H1 (cell line): ENCODE data around the gene ECE2. TPM values are rescaled to one million over a fixed set of nuclear protein-coding genes. Genes with fewer than 3 reads are reported as not detected.

Source experiments
- CTCF ChIA-PET: fragments of 300-600 bp; sonication (Branson Sonifier 250); formaldehyde crosslinking; loops from one replicate; lab custom pipeline; 2021; ENCODE audit not compliant: partially characterized antibody; lab: Charles Lee
- POLR2A ChIA-PET: fragments of 300-600 bp; sonication (Branson Sonifier 250); formaldehyde crosslinking; loops from one replicate; lab custom pipeline; 2021; ENCODE audit warnings: inconsistent platforms; ENCODE audit not compliant: partially characterized antibody; lab: Charles Lee
- DNase-seq, 2 experiments: peaks; one replicate each; pipeline versions ENCODE4 v3.0.0 to v3.0.0-alpha.2; 2010 to 2022; ENCODE audit warnings: low spot score in 2 of 2, low read depth in 1 of 2, mixed read lengths in 1 of 2
- FAIRE-seq: peaks from 2 replicates; lab custom pipeline; 2011; peaks lifted over from hg19 to GRCh38; lab: Jason Lieb, UNC
- H2AFZ ChIP-seq: 2 replicates; pipeline ENCODE4 v1.8.1; 2012; ENCODE audit warnings: low read length, inconsistent platforms
- H2AK5ac ChIP-seq: 2 replicates; pipeline ENCODE4 v1.6.1; 2013; ENCODE audit warnings: low read depth, low read length
- H2BK120ac ChIP-seq: replicated peaks from 2 replicates; pipeline ENCODE3; 2013; ENCODE audit warnings: low read depth, low read length, inconsistent platforms
- H2BK12ac ChIP-seq: 2 replicates; pipeline ENCODE4 v1.6.1; 2013; ENCODE audit warnings: low read depth, low read length
- H2BK15ac ChIP-seq: 2 replicates; pipeline ENCODE4 v1.6.1; 2013; ENCODE audit warnings: low read length
- H2BK20ac ChIP-seq: 2 replicates; pipeline ENCODE4 v1.6.1; 2013; ENCODE audit warnings: low read length
- H2BK5ac ChIP-seq: 2 replicates; pipeline ENCODE4 v1.6.1; 2013; ENCODE audit warnings: low read depth, low read length
- H3K14ac ChIP-seq: 2 replicates; pipeline ENCODE4 v1.6.1; 2013; ENCODE audit warnings: inconsistent platforms; ENCODE audit not compliant: insufficient read length
- H3K18ac ChIP-seq: 2 replicates; pipeline ENCODE4 v1.6.1; 2013; ENCODE audit warnings: low read length; ENCODE audit errors: extremely low read depth
- H3K23ac ChIP-seq: 2 replicates; pipeline ENCODE4 v1.6.1; 2013; ENCODE audit warnings: inconsistent platforms; ENCODE audit not compliant: insufficient read length
- H3K23me2 ChIP-seq: 2 replicates; pipeline ENCODE4 v1.6.1; 2013; ENCODE audit warnings: low read depth, low read length
- H3K27ac ChIP-seq: 2 replicates; pipeline ENCODE4 v1.6.1; 2011; ENCODE audit warnings: low read depth, low read length, inconsistent platforms
- H3K27me3 ChIP-seq, 4 experiments: replicated peaks in 1 of 4; 1 replicate in 1 of 4; 2 replicates in 3 of 4; pipeline versions ENCODE4 v1.6.1 to v1.8.1; 2011 to 2013; ENCODE audit warnings: low read length in 3 of 4, mild to moderate bottlenecking in 3 of 4, inconsistent platforms in 2 of 4, mixed read lengths in 2 of 4, moderate library complexity in 1 of 4; ENCODE audit not compliant: control insufficient read depth in 3 of 4, insufficient read depth in 3 of 4; ENCODE audit errors: extremely low read depth in 1 of 4
- H3K36me3 ChIP-seq, 4 experiments: 2 replicates each; pipeline versions ENCODE4 v1.6.1 to v1.8.1; 2011 to 2013; ENCODE audit warnings: mild to moderate bottlenecking in 4 of 4, low read length in 3 of 4, moderate library complexity in 2 of 4, control low read depth in 1 of 4, inconsistent platforms in 1 of 4; ENCODE audit not compliant: insufficient read depth in 4 of 4, control insufficient read depth in 2 of 4
- H3K4ac ChIP-seq: replicated peaks from 2 replicates; pipeline ENCODE3; 2013; ENCODE audit warnings: low read length, low read depth, mixed read lengths, inconsistent platforms; ENCODE audit not compliant: insufficient read length
- H3K4me1 ChIP-seq, 4 experiments: replicated peaks in 1 of 4; 1 replicate in 1 of 4; 2 replicates in 3 of 4; pipeline versions ENCODE4 v1.6.1 to v1.8.1; 2011 to 2013; ENCODE audit warnings: low read length in 3 of 4, inconsistent platforms in 2 of 4, mixed read lengths in 1 of 4; ENCODE audit not compliant: insufficient read depth in 4 of 4, control insufficient read depth in 3 of 4
- H3K4me2 ChIP-seq, 2 experiments: 2 replicates each; pipeline versions ENCODE4 v1.6.1 to v1.8.1; 2011 to 2013; ENCODE audit warnings: low read depth in 2 of 2, low read length in 2 of 2, control low read depth in 1 of 2, inconsistent platforms in 1 of 2, mild to moderate bottlenecking in 1 of 2; ENCODE audit not compliant: insufficient read depth in 1 of 2
- H3K4me3 ChIP-seq, 4 experiments: fragments of 200-600, 300-600 bp in 1 of 4; sonication (generic), shearing (Covaris generic), sonication (Bioruptor Twin) in 1 of 4; 2 replicates each; pipeline versions ENCODE4 v1.5.1 to v1.8.1; 2011 to 2016; ENCODE audit warnings: low read length in 4 of 4, low read depth in 3 of 4, control low read depth in 2 of 4, inconsistent platforms in 2 of 4, mild to moderate bottlenecking in 2 of 4, mixed read lengths in 1 of 4, moderate library complexity in 1 of 4; ENCODE audit not compliant: insufficient read depth in 2 of 4; ENCODE audit errors: extremely low read depth in 1 of 4
- H3K56ac ChIP-seq: replicated peaks from 2 replicates; pipeline ENCODE3; 2013; ENCODE audit warnings: low read depth, mild to moderate bottlenecking, mixed read lengths, low read length, inconsistent platforms; ENCODE audit not compliant: insufficient read length
- H3K79me1 ChIP-seq: 2 replicates; pipeline ENCODE4 v1.6.1; 2013; ENCODE audit warnings: low read depth, low read length, control low read depth
- H3K79me2 ChIP-seq, 2 experiments: 2 replicates each; pipeline versions ENCODE4 v1.6.1 to v1.8.1; 2012 to 2013; ENCODE audit warnings: low read length in 2 of 2, mild to moderate bottlenecking in 2 of 2, inconsistent platforms in 1 of 2; ENCODE audit not compliant: insufficient read depth in 2 of 2, control insufficient read depth in 1 of 2
- H3K9ac ChIP-seq, 4 experiments: replicated peaks in 1 of 4; 1 replicate in 1 of 4; 2 replicates in 3 of 4; pipeline versions ENCODE4 v1.6.1 to v1.8.1; 2011 to 2013; ENCODE audit warnings: low read depth in 3 of 4, low read length in 3 of 4, control low read depth in 2 of 4, mild to moderate bottlenecking in 2 of 4, moderate library complexity in 2 of 4, inconsistent platforms in 1 of 4; ENCODE audit errors: extremely low read depth in 1 of 4
- H3K9me3 ChIP-seq, 2 experiments: 2 replicates each; pipeline versions ENCODE4 v1.6.1 to v1.8.1; 2012 to 2013; ENCODE audit warnings: mild to moderate bottlenecking in 2 of 2, moderate library complexity in 2 of 2, control low read depth in 1 of 2, inconsistent platforms in 1 of 2, low read depth in 1 of 2, low read length in 1 of 2, mixed read lengths in 1 of 2; ENCODE audit not compliant: insufficient read depth in 2 of 2
- H4K20me1 ChIP-seq, 2 experiments: replicated peaks in 1 of 2; 2 replicates each; pipeline versions ENCODE3 to v1.8.1; 2011 to 2013; ENCODE audit warnings: inconsistent platforms in 2 of 2, low read length in 2 of 2, mild to moderate bottlenecking in 1 of 2; ENCODE audit not compliant: insufficient read depth in 2 of 2, control insufficient read depth in 1 of 2
- H4K5ac ChIP-seq: 2 replicates; pipeline ENCODE4 v1.6.1; 2013; ENCODE audit warnings: low read length, low read depth, mixed read lengths, inconsistent platforms; ENCODE audit not compliant: insufficient read length
- H4K8ac ChIP-seq: 2 replicates; pipeline ENCODE4 v1.8.0; 2013; ENCODE audit warnings: mild to moderate bottlenecking, moderate library complexity, low read length, inconsistent platforms; ENCODE audit not compliant: insufficient read depth; ENCODE audit errors: extremely low read depth
- H4K91ac ChIP-seq: replicated peaks from 2 replicates; pipeline ENCODE3; 2013; ENCODE audit warnings: low read length, mixed read lengths, inconsistent platforms; ENCODE audit not compliant: insufficient read length
- CHD1 ChIP-seq: IDR thresholded peaks from 2 replicates; pipeline ENCODE4 v1.6.1; 2012; ENCODE audit warnings: low read depth, low read length, improper control_type of control experiment
- HDAC6 ChIP-seq: IDR thresholded peaks from one replicate; pipeline ENCODE4 v1.7.1; 2012; ENCODE audit warnings: low read depth, mild to moderate bottlenecking, inconsistent platforms, low read length, moderate library complexity
- WGBS, 2 experiments: shearing (Covaris generic) in 1 of 2; methylation state at CpG; one replicate each; pipeline versions ENCODE4 v1.1.6 to v1.1.7; 2013 to 2015; ENCODE audit warnings: low lambda C conversion rate in 2 of 2, mixed read lengths in 2 of 2, inconsistent platforms in 1 of 2, low coverage in 1 of 2, missing lambda C conversion rate in 1 of 2; ENCODE audit not compliant: insufficient replicate concordance in 2 of 2, insufficient coverage in 1 of 2, insufficient read length in 1 of 2; ENCODE audit errors: extremely low coverage in 1 of 2, missing lambda C conversion rate in 1 of 2; 5-methylcytosine and 5-hydroxymethylcytosine counted together
- polyA plus RNA-seq, 7 experiments: library from polyadenylated mRNA; depleted of rRNA in 3 of 7; stranded (reverse) in 5 of 7; unstranded in 2 of 7; fragments of >200 nt in 5 of 7; fragments of 200-250 nt in 2 of 7; gene quantifications; 1 replicate in 5 of 7; 2 replicates in 1 of 7; 4 replicates in 1 of 7; pipeline versions ENCODE4 v1.2.1 to v1.2.3, GENCODE V29; 2011 to 2013; ENCODE audit warnings: missing spikeins in 2 of 7, mixed read lengths in 2 of 7
- total RNA-seq: library from RNA; stranded (reverse); fragmentation: NEBNext Ultra II Directional; extraction: Animal tissue kit (Norgen Biotek cat#: 25700); gene quantifications from 2 replicates; pipeline ENCODE4 v1.2.1, GENCODE V29; 2021

The ECE2 gene
- total and polyA plus RNA-seq, 2 of the 8 experiments (the other 6 are each of a cell fraction or from before 2014, with no cell fraction given) = 0.44 to 0.86 TPM

DNA sequence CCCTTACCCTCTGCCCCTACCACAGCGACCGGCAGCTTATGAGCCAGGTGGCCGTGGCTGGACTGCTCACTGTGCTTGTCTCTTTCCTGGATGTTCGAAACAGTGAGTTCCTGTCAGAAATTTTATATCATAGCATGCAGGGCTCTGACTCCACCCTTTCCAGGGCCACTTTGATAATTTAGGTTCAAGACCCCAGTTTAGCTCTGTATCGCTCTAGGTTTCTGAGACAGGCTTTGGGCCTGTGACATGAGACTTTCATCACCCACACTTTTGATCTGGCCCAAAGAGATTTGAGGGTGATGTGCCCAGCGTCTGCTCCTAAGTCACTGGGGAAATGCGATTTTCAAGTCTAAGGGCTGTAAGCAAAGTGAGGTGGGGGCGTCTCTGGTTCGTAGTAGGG is 32.1 kb downstream of the ECE2 start:
- H2BK20ac ChIP-seq = no peak overlapping the region
- H3K4me2 ChIP-seq = no peak overlapping the region
- H4K91ac ChIP-seq = no peak overlapping the region
- H4K8ac ChIP-seq = no peak overlapping the region
- no peaks in the 10 kb centered on the region for H3K23me2 ChIP-seq
- no peak overlapping the region for H3K14ac ChIP-seq
- H2AFZ ChIP-seq = no peak overlapping the region
- H2BK15ac ChIP-seq = no peak overlapping the region
- no peak overlapping the region for H2BK5ac ChIP-seq
- H2AK5ac ChIP-seq = no peak overlapping the region
- H3K27ac ChIP-seq = no peak overlapping the region
- WGBS, 2 experiments = 95% methylated on average over 9 of the region's 9 CpGs; no CpG with 5 or more reads in 1 of the 2 experiments
- peaks cover 40 to 59% (median 49%) of the 10 kb centered on the region in 4 experiments for H3K36me3 ChIP-seq
- H3K9me3 ChIP-seq = no peaks in the 10 kb centered on the region
- H3K56ac ChIP-seq = no peak overlapping the region
- H3K9ac ChIP-seq = no peak overlapping the region
- CTCF ChIA-PET = interaction anchor here (4.1 kb wide), 1 partner anchor 19 kb away, joined by 10 read pairs; no protein-coding TSS in a partner anchor
- H4K20me1 ChIP-seq = no peaks in the 10 kb centered on the region
- H3K4ac ChIP-seq = no peak overlapping the region
- H2BK12ac ChIP-seq = no peak overlapping the region
- H3K79me1 ChIP-seq = no peaks in the 10 kb centered on the region
- H3K23ac ChIP-seq = no peak overlapping the region
- H3K4me3 ChIP-seq = no peak overlapping the region
- H3K27me3 ChIP-seq = no peaks in the 10 kb centered on the region
- no peak overlapping the region for H2BK120ac ChIP-seq
- H3K79me2 ChIP-seq = no peaks in the 10 kb centered on the region
- no peak overlapping the region for H4K5ac ChIP-seq
- POLR2A ChIA-PET = interaction anchor here (1.1 to 1.4 kb wide), 3 partner anchors 14 to 19 kb away, joined by 3 to 4 read pairs (median 3); no protein-coding TSS in a partner anchor
- no peak overlapping the region for H3K18ac ChIP-seq
- DNase-seq (no peak), FAIRE-seq (no peak)
- H3K4me1 ChIP-seq = no peaks in the 10 kb centered on the region
- no peak for TF ChIP-seq HDAC6
- no peak for TF ChIP-seq CHD1
